GM10248 (cell line): ENCODE results near the gene MT1A.

Experiments
- CTCF ChIA-PET: fragments of 300-600 bp; sonication (Branson Sonifier 250); formaldehyde crosslinking; extraction: SDS; loops from one replicate; lab custom pipeline; 2021; ENCODE audit warnings: antibody characterized with exemption; lab: Yijun Ruan, JAX
- POLR2A ChIA-PET: fragments of 350-650 bp; sonication (Branson Sonifier 250); formaldehyde crosslinking; extraction: SDS; loops from one replicate; lab custom pipeline; 2020; ENCODE audit warnings: antibody characterized with exemption; lab: Yijun Ruan, JAX
- DNase-seq: peaks from one replicate; pipeline ENCODE4 v3.0.0; 2012; ENCODE audit errors: extremely low spot score
- CTCF ChIP-seq: IDR thresholded peaks from 2 replicates; pipeline ENCODE4 v1.5.1; 2012; ENCODE audit warnings: mild to moderate bottlenecking, low read depth; ENCODE audit errors: extremely low read depth, missing control alignments, control extremely low read depth

Gene MT1A

GRCh38 chr16:56689171-56689570 is 50.7 kb downstream of the MT1A start:
- no peak for TF ChIP-seq CTCF
- ChIA-PET CTCF (interaction anchor here (1.1 to 3.0 kb wide), 3 partner anchors 9 to 16 kb away, joined by 3 to 16 read pairs (median 7); no protein-coding TSS in a partner anchor), POLR2A (no interaction called here)
- no peak for DNase-seq
